ENCODE measurements around the gene TCTN1. TPM values are rescaled to one million over a fixed set of nuclear protein-coding genes. Genes with fewer than 3 reads are reported as not detected.
"Not testable (repeated sequence)": the region's sequence is repeated elsewhere in the genome, so short reads cannot be mapped to it uniquely, and the experiment has no call there.

Gene TCTN1
- total RNA-seq, 6 experiments from 2014 or later = 24.2 to 30.3 (median 25.6) TPM

GRCh38 chr12:110600254-110600653 is 13.7 kb upstream of the TCTN1 start:
- H3K36me3 Mint-ChIP-seq (ENCODE audit: low read depth) = no peaks in the 10 kb centered on the region
- TF ChIP-seq CTCF (IDR thresholded peaks at IDR 0.05) = peak; percentile 78
- DNase-seq = peak; percentile 61
- no peak overlapping the region for H3K4me3 Mint-ChIP-seq
- no peaks in the 10 kb centered on the region for H3K4me1 Mint-ChIP-seq (ENCODE audit: low read depth)
- no peaks in the 10 kb centered on the region for H3K9me3 Mint-ChIP-seq
- no peak overlapping the region for H3K27ac Mint-ChIP-seq
- H3K27me3 Mint-ChIP-seq (ENCODE audit: insufficient read depth) = peaks cover 4% of the 10 kb centered on the region

GRCh38 chr12:110602085-110602814 is 11.7 kb upstream of the TCTN1 start:
- H3K4me3 Mint-ChIP-seq; H3K9me3 Mint-ChIP-seq; H3K36me3 Mint-ChIP-seq (ENCODE audit: low read depth); H3K27me3 Mint-ChIP-seq (ENCODE audit: insufficient read depth); H3K4me1 Mint-ChIP-seq (ENCODE audit: low read depth); H3K27ac Mint-ChIP-seq: not testable (repeated sequence)
- DNase-seq = peak; percentile 38
- peak; percentile 83 for TF ChIP-seq CTCF (IDR thresholded peaks at IDR 0.05)

GRCh38 chr12:110606253-110606611 is 7.7 kb upstream of the TCTN1 start:
- H3K27me3 Mint-ChIP-seq (ENCODE audit: insufficient read depth) = no peaks in the 10 kb centered on the region; the same call in 1 of the 2 replicates
- peak overlapping the region; percentile 25; the same call in 1 of the 2 replicates for H3K4me3 Mint-ChIP-seq
- DNase-seq = no peak
- no peaks in the 10 kb centered on the region for H3K9me3 Mint-ChIP-seq
- H3K36me3 Mint-ChIP-seq (ENCODE audit: low read depth) = no peaks in the 10 kb centered on the region
- H3K4me1 Mint-ChIP-seq (ENCODE audit: low read depth) = 0 out of 2 replicates have a peak, but pooled peaks cover 5% of the 10 kb centered on the region
- no peak for TF ChIP-seq CTCF (IDR thresholded peaks at IDR 0.05)
- H3K27ac Mint-ChIP-seq = no peak overlapping the region

- TF ChIP-seq CTCF (IDR thresholded peaks at IDR 0.05) = no peak
- Mint-ChIP-seq H3K27ac (peak overlapping the region; percentile 85; the same call in 1 of the 2 replicates), H3K36me3 (ENCODE audit: low read depth) (no peaks in the 10 kb centered on the region), H3K27me3 (ENCODE audit: insufficient read depth) (no peaks in the 10 kb centered on the region; the same call in 1 of the 2 replicates), H3K9me3 (no peaks in the 10 kb centered on the region), H3K4me1 (ENCODE audit: low read depth) (peaks cover 11% of the 10 kb centered on the region), H3K4me3 (peak overlapping the region; percentile 89)
- no peak for DNase-seq
These were observed 708 bp upstream of the TCTN1 start for GRCh38 chr12:110613071-110613770.

GRCh38 chr12:110615171-110615570 is 1.2 kb downstream of the TCTN1 start:
- no peaks in the 10 kb centered on the region for H3K36me3 Mint-ChIP-seq (ENCODE audit: low read depth)
- no peak for DNase-seq
- H3K4me3 Mint-ChIP-seq = 0 out of 2 replicates have a peak overlapping the region, but pooled peaks have one; percentile 37
- H3K27me3 Mint-ChIP-seq (ENCODE audit: insufficient read depth) = no peaks in the 10 kb centered on the region; the same call in 1 of the 2 replicates
- H3K4me1 Mint-ChIP-seq (ENCODE audit: low read depth) = peaks cover 10% of the 10 kb centered on the region
- no peaks in the 10 kb centered on the region for H3K9me3 Mint-ChIP-seq
- H3K27ac Mint-ChIP-seq = no peak overlapping the region; the same call in 1 of the 2 replicates
- no peak for TF ChIP-seq CTCF (IDR thresholded peaks at IDR 0.05)
